GM19240 (cell line): ENCODE results near the gene DDC.

Experiments used
- DNase-seq: peaks from one replicate; pipeline ENCODE4 v3.0.0; 2011; ENCODE audit warnings: low spot score; ENCODE audit not compliant: insufficient read length

Gene DDC

GRCh38 chr7:50418526-50419290 is 146.5 kb downstream of the DDC start:
- DNase-seq: no peak

DNA sequence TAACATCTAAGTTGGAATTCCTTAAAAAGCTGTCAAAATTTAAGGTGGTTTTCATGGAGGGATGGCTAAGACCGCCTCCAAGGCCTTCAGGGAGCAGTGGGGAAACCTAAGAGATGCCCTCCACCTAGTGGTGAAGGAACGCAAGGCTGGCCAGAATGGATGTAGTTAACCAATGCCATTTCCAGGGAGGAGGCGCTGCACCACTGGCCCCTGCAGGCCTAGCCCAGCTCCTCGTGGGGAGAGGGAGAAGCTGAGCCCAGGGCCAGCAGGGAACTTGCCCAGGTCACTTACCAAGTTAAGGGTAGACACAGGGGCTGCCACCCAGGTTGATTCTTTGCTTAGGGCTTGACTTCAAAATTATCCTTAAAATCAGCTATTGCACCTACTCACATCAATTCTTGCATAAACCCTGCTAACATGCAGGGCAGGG is 147.1 kb downstream of the DDC start:
- no peak for DNase-seq

DNA sequence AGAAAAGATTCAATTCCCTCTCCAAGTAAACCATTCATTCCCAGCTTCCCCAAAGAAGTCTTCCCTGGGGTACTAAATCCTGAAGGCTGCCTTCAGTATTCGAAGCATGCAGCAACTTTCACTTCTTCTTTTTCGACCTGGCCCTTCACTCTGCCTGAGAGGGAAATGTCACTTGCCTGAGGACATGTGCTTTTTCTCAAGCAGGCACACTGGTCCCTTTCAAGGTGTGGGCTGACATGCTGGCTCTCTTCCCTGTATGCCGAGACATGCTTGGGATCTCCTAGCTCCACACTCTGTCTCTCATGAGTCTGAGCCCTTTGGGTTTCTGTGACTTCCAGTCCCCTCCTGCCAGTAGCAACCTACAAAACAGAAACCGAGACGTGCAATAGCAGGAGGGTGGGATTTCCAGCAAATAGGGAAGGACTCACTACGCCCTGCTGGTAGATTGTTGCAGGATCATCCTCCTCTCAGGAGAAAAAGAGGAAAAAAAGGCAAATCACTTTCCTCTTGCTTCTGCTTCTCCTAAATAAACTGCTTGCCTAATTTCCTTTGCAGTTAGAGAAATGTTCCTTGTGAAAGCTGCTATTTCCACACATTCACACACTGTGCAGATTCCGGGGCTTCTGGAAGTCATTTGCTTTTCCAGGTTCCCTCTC is 148.6 kb downstream of the DDC start:
- no peak for DNase-seq

DNA sequence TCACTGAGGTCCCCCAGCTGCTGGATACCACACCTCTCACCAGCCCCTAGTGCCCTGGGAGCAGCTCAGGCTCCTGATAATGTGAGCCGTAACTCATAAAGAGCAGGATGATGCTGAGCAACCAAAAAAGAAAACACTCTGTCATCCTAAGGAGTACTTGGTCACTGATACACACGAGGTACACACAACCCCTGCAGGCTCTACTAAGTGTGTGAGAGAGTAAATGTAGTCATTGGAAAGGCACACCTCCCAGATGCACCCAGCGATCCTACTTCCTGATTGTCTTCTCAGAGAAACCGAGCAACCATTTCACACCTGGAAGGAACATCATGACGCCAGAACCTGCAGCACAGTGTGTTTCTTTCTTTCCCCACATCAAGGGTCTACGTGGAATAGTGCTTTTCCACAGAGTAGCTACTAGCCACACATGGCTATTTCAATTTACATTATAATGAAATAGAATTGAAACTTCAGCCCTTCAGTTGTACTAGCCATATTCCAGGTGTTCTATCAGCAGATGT is 149.3 kb downstream of the DDC start:
- no peak for DNase-seq

DNA sequence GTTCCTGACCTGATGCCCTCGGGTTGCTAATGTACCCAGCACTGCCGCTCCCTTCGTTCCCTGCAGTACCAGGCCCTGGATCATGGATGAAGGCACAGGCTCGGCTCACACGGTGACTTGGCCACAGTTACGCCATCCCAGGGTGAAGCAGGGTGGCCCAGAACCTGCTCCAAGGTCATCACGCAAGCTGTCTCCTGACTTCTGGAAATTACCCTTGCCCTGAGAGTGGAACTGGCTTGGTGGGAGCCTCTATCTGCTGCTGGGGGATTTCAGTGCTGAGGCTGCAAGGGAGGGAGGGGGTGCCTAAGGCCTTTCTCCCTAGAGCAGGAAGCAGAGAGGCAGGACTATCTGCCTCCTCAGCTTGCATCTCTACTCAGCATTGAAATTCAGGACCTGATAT is 151.6 kb downstream of the DDC start:
- no peak for DNase-seq

GRCh38 chr7:50412973-50413372 is 152.2 kb downstream of the DDC start:
- no peak for DNase-seq

GRCh38 chr7:50411332-50411731 is 153.9 kb downstream of the DDC start:
- no peak for DNase-seq

- DNase-seq: no peak
Measured at GRCh38 chr7:50409856-50410745, 155.1 kb downstream of the DDC start.
